Epithelial cell of prostate (primary cell): ENCODE data around the gene MREG.

Experiments used
- DNase-seq: peaks from one replicate; pipeline ENCODE4 v3.0.0-alpha.2; 2011; ENCODE audit warnings: low read depth, low spot score
- H3K27ac ChIP-seq: fragments of 450-650 bp; 2 replicates; pipeline ENCODE4 v1.5.1; 2017; ENCODE audit warnings: mild to moderate bottlenecking

The MREG gene, protein sequence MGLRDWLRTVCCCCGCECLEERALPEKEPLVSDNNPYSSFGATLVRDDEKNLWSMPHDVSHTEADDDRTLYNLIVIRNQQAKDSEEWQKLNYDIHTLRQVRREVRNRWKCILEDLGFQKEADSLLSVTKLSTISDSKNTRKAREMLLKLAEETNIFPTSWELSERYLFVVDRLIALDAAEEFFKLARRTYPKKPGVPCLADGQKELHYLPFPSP

GRCh38 chr2:216013080-216013909, at the start of gene MREG:
MREG (minus strand) TSS chr2:216013551; CDS start chr2:216013327, 224 bp downstream.
- DNase-seq: no peak
- H3K27ac ChIP-seq: peak within 1 kb of the TSS; percentile 98

DNA sequence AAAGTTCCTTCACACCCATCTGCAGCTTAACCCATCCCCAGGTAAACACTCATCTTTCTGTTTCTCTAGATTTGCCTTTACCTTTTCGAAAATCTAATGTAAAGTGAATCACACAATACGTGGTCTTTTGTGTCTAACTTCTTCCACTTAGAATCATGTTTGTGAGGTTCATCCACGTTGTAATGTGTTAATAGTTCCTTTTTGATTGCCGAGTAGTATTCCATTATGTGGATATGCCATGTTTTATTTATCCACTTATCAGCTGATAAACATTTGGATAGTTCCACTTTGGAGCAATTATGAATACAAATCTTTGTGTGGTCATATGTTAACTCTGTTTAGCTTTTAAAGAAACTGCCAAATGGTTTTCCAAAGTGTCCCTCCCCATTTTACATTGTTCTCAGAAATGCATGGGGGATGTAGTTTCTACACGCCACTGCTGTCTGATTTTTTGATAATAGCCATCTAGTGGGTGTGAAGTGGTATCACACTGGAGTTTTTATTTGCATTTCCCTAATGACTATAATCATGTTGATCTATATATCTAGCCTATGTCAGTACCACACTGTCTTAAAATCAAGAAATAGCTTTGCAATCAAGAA, 46.0 kb upstream of the MREG start:
- DNase-seq: no peak
- H3K27ac ChIP-seq: no peak overlapping the region

DNA sequence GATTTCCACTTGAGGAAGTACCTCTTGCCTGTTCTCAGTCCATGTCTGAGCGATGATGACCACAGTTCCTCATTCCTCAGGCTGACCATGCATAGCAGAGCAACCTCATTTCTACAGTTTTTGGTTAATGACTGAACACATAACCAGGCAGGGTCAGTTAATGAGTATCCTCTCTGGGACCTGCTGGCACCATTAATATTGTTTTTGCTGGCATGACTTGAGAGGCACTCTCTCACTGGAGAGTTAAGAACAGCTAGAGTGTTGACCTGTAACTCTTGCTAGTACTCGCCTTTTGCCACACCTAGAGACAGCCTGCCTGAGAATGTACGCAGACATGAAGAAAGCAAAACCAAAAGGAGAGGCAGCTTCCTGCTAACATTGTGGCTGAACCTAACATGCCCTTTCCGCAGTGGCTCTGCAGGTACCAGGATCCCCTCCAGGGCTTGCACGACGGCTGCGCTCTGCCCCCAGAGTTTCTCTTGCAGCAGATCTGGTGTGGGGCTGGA, 44.4 kb upstream of the MREG start:
- DNase-seq: peak; percentile 24
- H3K27ac ChIP-seq: peak overlapping the region; percentile 67

DNA sequence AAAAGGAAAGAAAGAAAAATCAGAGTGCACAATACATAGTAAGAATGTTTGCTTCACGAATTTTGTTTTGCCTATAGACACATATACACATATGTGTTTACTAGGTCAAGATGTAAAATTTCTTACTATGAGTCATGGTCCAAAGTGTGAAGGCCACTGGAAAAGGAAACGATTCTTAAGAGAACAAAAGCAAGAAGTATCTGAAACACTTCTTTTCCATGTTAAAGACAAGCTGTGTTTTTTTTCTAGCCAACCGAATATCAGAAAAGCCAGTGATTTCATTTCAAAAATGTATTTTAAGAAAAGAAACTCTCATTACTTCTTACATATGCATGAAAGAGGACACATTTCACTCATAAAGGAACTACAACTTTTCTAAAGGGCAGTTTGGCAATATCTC, 43.4 kb upstream of the MREG start:
- peak overlapping the region; percentile 67 for H3K27ac ChIP-seq
- no peak for DNase-seq

DNA sequence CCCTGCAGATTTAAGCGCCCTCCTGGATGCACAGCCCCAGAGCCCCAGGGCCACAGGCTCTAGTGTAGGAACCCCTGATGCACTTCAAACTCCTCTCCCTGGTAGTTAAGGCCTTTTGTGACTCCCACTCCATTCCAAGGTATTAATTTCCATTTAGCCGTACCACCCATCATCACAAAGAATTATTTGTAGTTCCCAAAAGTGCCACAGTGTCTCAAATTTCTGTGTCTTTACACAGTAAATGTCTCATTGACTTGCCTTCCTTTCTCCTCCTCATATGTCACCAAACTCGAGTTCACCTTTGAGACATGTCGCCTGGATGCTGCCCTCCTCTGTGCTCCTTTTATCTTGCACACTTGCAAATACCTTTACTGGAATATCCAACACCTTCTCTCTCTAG, 42.3 kb upstream of the MREG start:
- DNase-seq: no peak
- no peak overlapping the region for H3K27ac ChIP-seq

DNA sequence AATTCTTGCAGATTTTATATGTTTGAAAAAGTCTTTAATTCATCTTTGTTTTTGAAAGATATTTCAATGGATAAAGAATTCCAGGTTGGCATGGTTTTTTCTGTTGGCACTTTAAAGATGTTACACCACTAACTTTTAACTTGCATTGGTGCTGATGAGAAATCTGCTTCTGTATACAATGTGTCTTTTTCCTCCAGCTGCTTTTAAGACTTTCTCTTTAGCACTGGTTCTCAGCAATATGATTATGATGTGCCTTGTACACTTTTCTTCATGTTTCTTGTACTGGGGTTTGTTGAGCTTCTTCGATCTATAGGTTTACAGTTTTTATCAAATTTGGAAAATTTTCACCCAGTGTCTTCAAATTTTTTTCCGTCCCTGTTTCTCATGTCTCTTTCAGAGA, 39.1 kb upstream of the MREG start:
- H3K27ac ChIP-seq: no peak overlapping the region
- DNase-seq: no peak

DNA sequence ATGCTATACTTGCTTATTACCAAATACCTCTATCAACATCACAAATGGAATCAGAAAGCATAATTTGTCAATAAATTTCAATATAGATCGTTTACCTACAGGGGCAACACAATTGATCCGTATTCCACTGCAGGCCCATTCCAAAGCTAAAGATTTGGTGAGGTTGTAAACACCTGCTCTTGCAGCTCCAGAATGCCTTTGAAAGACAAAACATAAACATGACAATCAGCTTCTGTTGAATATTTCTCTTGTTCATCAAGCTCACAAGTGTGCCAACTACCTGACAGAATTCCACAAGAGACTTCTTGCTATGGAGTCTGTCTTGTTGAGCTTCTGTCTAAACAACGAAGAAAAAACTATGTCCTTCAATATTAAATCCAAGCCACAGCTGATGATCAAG, 38.0 kb upstream of the MREG start:
- H3K27ac ChIP-seq: no peak overlapping the region
- no peak for DNase-seq

GRCh38 chr2:216049452-216049851, 36.1 kb upstream of the MREG start:
- no peak overlapping the region for H3K27ac ChIP-seq
- DNase-seq: no peak

DNA sequence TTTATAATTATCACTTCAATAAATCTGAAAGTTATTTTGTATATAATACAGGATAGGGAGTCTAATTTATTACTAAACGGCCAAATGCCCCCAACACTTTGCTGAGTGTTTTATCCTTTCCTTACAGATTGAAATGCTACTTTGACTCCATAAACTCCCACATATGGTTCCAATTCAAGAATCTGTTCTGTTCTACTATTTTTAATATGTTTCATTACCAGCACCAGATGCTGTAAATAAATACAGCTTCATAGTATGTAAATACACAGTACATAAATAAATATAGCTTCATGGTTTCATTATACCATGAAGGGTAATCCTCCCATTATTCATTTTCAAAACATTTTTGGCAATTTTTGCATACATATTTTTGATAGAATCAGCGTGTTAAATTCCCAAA, 34.0 kb upstream of the MREG start:
- no peak overlapping the region for H3K27ac ChIP-seq
- DNase-seq: no peak

GRCh38 chr2:216044883-216045486, 31.6 kb upstream of the MREG start:
- no peak overlapping the region for H3K27ac ChIP-seq
- DNase-seq: no peak

DNA sequence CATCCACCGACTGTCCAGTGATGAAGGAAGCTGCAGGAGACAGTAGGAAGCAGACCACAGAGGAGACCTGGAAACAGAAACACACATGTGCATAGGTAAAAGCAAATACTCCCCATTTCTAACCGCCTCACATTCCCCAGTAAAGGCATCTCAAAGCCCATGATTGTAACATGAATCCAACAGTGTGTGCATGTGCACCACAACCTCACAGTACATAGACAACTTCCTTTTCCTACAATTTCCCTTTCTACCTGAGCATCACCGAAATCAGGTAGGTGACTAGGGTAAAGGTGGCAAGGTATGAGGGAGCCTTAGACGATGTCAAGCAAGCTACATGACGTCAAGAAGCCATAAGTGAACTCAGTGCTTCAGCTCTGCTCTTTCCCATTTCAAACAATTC, 30.6 kb upstream of the MREG start:
- H3K27ac ChIP-seq: no peak overlapping the region
- DNase-seq: no peak

DNA sequence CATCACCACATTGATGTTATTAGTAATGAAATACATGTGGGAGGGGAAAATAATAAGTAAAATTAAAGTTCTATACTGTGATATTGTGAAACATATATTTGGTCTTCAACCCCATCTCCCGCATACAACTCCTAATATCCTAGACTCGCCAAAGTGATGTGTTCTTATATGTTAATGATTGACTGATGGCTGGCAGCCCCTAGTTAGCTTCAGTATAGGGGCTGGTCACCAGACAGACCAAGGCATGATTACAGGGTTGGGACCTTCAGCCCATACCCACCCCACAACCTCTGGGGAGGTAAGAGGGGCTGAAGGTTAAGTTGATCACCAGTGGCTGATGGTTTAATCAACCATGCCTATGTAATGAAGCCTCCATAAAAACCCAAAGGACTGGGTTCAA, 28.1 kb upstream of the MREG start:
- DNase-seq: no peak
- no peak overlapping the region for H3K27ac ChIP-seq

DNA sequence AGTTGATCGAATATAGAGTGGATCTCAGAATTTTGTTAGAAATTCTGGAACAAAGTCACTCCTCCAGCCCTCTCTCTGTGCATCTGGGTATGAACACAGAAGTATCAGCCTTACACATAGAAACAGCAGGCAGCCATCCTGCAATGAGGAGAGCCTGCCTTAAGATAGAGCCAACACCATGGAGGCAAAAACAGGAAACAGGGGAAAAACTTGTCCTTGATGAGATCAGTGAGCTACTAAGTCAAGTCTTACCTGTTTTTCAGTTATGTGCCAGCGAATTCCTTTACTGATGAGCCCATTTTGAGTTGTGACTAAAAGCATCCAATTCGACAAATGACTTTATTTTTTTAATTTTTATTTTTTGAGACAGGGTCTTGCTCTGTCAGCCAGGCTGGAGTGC, 26.6 kb upstream of the MREG start:
- no peak for DNase-seq
- H3K27ac ChIP-seq: no peak overlapping the region

DNA sequence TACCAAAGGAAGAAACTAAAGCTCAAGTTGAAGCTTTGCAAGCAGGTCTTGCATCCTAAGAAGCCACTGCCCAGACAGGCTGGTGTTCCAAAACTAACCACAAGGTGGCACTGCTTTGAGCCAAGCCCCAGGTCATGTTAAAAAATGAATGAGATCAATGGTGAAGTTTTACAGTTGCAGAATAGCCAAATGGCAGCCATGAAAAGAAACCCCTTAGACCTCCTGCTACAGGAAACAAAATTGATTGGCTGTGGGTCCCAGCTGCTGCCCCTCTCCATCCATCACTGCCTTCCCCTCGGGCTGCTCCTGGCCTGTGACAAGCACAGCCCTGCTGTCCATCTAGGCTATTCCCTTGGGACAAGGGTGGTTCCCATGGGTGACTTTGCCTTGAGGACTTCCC, 20.7 kb upstream of the MREG start:
- H3K27ac ChIP-seq: no peak overlapping the region
- no peak for DNase-seq

- DNase-seq: no peak
- H3K27ac ChIP-seq: no peak overlapping the region
Measured at GRCh38 chr2:216033403-216033802, 20.1 kb upstream of the MREG start.

DNA sequence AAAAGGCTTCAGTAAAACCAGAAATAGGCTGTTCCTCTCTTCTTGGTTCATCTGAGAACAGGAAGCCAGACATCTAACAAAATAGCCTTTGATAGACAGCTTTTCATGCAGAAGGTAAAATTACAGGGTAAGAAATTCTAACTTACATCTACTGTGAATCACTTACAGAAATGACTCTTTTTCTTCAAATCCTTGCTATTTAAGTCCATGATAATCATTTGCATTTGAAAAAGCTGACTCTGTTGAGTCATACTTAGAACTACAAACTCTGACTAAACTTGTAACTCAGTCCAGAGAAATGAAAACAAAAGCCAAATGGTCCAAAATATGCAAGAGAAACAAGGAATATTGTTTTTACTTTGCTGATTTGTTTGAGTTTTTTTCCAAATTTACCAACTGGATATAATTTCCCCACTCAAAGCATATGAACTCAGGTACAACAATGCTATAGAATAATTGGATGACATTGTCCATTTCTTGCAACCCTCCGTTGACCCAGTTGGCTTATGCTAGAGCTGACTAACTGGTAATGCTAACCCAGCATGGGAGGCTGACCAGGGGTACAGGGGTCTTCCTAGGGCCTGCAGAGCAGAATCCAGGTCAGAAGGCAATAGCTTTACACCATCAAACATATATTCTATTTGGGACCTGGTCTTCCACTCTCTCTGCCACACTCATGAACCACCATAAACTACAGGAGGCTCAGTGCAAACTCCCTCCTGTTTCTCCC, 18.8 kb upstream of the MREG start:
- no peak for DNase-seq
- no peak overlapping the region for H3K27ac ChIP-seq

DNA sequence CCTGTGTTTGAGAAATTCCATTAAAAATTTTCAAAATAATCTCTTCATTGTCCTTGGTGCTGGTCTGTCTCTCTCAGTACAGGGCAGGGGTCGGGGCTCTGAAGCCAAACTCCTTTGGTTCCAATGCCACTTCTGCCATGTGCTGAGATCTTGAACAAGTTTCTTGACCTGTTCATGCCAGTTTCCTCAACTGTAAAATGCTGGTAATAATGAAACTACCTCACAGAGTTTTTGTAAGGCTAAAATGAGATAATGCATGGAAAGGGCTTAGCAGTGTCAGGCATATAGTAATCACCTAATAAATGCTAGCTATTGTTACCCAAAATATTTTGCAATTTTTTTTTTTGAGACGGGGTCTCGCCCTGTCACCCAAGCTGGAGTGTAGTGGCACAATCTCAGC, 16.9 kb upstream of the MREG start:
- no peak overlapping the region for H3K27ac ChIP-seq
- no peak for DNase-seq

GRCh38 chr2:216029416-216030129, 16.2 kb upstream of the MREG start:
- no peak overlapping the region for H3K27ac ChIP-seq

DNA sequence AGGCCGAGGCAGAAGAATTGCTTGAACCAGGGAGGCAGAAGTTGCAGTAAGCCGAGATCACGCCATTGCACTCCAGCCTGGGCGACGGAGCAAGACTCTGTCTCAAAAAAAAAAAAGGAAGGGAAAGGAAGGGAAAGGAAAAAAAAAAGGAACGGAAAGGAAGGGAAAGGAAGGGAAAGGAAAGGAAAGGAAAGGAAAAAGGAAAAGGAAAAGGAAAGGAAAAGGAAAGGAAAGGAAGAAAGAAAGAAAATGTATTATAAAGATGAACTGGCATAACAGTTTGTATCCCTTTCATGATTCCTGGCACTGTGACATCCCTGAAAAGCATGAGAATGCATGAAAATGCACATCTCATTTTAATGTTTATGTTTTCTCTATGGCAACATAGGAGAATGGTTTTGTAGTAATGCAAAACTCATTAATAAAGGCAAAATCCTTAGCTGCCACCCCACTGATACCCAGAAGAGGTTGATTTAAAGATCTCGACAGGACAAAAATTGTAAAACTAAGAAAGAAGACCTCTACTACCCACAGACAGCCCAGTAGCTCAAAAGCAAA, 11.5 kb upstream of the MREG start:
- DNase-seq: no peak
- H3K27ac ChIP-seq: no peak overlapping the region

More at GRCh38 chr2:216029416-216030129, 16.2 kb upstream of the MREG start:
- no peak for DNase-seq
